HG03103 (cell line): ENCODE results near the gene SEZ6L2.

ENCODE experiments used
- ATAC-seq: cut with Tn5 transposase; IDR thresholded peaks from one replicate; pipeline ENCODE4 v1.9.1; 2021; ENCODE audit warnings: low read depth; ENCODE audit not compliant: unreplicated experiment

SEZ6L2 gene

DNA sequence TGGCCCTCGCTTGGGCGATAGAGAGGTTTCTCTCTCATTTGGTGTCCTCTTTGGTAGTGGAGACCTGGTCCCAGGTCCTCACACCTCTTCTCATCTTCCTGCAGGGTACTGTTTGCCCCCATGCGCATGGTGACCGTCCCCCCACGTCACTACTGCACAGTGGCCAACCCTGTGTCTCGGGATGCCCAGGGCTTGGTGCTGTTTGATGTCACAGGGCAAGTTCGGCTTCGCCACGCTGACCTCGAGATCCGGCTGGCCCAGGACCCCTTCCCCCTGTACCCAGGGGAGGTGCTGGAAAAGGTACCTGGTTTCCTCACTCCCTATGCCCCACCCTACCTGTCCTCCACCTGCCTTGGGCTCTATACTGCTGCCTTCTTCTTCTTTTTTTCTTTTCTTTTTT lies 68.6 kb downstream of the SEZ6L2 start:
- ATAC-seq: no peak

DNA sequence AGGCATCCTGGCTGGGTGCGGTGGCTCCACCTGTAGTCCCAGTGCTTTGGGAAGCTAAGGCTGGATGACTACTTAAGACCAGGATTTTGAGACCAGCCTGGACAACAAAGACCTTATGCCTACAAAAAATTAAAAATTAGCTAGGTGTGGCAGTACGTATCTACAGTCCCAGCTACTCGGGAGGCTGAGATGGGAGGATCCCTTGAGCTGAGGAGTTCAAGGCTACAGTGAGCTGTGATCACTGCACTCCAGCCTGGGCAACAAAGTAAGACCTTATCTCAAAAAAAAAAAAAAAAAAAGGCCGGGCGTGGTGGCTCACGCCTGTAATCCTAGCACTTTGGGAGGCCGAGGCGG lies 73.0 kb downstream of the SEZ6L2 start:
- no peak for ATAC-seq

DNA sequence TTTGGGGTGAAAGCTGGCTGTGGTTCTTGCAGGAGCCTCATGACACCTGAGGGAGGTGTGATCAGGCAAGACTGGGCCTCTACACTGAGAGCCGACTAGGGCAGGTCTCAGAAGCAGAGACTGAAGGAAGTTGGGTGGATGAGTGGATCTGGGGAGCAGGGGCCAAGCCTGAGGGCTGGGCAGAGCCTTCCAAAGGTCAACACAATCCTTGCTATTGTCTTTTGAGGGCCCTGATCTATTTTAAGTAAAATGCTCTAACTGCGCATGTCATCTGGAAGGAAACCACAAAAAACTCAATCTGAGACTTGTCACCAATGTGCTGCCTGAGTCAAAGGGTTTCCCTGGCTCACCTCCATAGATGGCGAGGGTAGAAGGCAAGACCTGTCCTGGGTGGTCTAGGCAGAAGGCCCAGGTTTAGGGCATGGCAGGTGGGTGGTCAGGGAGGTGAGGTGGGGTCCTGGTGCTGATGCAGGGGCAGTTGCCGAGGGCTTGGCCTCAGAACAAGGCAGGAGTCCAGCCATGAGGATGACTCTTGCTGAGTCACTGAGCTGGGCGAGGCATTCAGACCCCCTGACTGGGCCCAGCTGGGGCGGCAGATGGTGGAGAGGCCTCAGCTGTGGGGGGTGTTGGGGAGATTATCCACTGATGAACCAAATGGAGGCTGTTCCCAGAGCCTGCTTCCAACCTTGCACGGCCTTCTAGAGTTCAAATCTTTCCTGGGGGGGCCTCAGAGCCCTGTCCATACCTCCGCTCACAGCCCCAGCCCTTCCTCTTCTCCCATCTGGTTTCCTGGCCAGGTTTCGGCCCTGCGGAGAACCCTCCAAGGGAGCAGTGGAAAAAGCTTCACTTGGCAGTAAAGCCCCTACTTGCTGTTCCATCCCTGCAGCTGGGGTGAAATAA lies 74.0 kb downstream of the SEZ6L2 start:
- ATAC-seq: no peak

DNA sequence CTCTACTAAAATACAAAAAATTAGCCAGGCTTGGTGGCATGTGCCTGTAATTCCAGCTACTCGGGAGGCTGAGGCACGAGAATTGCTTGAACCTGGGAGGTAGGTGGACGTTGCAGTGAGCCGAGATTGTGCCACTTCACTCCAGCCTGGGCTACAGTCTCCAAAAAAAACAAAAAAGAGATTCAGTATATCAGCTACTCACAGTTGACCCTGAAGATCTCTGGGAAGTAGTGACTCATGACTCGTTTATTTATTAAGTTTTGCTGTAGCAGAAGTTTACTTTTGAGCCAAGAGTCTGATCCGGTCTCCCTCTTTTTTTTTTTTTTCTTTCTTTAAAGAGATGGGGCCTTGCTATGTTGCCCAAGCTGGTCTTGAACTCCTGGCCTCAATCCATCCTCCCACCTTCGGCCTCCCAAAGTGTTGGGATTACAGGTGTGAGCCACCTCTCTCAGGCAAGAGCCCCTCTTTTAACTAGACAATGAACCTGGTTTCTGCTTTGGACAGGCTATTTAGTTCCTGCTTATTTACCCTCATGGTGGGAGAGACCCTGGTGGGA lies 74.7 kb downstream of the SEZ6L2 start:
- no peak for ATAC-seq

DNA sequence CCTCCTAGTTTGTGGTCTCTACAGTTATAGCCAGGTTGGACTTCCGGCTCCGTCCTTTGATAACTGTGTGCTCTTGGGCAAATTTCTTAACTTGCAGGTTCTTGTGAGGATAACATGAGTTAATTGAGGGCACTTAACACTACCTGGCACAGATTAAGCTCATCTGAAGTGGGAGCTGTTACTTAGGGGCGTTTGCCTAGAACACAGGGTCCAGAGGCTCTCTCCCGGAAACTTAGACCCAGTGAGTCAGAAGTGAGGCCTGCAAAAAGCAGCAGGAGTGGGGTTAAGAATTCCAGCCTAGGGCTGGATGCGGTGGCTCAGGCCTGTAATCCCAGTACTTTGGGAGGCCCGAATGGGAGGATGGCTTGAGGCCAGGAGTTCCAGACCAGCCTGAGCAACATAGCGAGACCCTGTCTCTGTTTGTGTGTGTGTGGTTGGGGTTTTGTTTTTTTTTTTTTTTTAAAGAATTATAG lies 77.7 kb downstream of the SEZ6L2 start:
- no peak for ATAC-seq
